OCI-LY3 (cell line): ENCODE measurements around the gene SYT2.

ENCODE experiments used
- EZH2phosphoT487 ChIP-seq: fragments of 200-600 bp; shearing (Covaris generic); IDR thresholded peaks from 2 replicates; pipeline ENCODE4 v1.6.1; 2018; ENCODE audit warnings: antibody characterized with exemption, mixed run types, low read depth
- TF ChIP-seq, protein P1 (sequence below): fragments of 200-600, 300-600 bp; sonication (generic); IDR thresholded peaks from 2 replicates; pipeline ENCODE4 v1.5.1; 2014; ENCODE audit warnings: antibody characterized with exemption, low read length, low read depth

DNA sequence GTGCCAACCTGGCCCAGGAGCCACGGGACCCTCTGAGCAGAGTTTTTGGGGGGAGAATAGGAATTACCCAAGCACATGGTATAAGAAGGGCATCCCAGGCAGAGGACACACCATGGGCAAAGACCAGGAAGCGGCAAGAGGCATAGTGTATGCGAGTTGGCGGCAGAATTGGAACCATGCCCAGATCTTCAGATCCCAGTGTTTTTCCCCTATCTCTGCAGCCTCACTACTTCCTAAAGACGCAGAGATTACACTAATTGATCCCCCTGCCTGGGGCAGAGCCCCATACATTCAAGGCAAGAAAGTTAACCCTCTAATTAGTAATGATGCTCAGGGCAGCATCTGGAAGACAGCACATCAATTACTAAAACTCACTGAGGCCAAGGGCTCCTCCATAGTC, 48.2 kb downstream of the SYT2 start:
- TF ChIP-seq, protein P1, sequence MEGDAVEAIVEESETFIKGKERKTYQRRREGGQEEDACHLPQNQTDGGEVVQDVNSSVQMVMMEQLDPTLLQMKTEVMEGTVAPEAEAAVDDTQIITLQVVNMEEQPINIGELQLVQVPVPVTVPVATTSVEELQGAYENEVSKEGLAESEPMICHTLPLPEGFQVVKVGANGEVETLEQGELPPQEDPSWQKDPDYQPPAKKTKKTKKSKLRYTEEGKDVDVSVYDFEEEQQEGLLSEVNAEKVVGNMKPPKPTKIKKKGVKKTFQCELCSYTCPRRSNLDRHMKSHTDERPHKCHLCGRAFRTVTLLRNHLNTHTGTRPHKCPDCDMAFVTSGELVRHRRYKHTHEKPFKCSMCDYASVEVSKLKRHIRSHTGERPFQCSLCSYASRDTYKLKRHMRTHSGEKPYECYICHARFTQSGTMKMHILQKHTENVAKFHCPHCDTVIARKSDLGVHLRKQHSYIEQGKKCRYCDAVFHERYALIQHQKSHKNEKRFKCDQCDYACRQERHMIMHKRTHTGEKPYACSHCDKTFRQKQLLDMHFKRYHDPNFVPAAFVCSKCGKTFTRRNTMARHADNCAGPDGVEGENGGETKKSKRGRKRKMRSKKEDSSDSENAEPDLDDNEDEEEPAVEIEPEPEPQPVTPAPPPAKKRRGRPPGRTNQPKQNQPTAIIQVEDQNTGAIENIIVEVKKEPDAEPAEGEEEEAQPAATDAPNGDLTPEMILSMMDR: no peak
- TF ChIP-seq EZH2phosphoT487: no peak
